ENCODE results near the gene TCOF1.
"Not testable (repeated sequence)": the region's sequence is repeated elsewhere in the genome, so short reads cannot be mapped to it uniquely, and the experiment has no call there.

TCOF1 gene

DNA sequence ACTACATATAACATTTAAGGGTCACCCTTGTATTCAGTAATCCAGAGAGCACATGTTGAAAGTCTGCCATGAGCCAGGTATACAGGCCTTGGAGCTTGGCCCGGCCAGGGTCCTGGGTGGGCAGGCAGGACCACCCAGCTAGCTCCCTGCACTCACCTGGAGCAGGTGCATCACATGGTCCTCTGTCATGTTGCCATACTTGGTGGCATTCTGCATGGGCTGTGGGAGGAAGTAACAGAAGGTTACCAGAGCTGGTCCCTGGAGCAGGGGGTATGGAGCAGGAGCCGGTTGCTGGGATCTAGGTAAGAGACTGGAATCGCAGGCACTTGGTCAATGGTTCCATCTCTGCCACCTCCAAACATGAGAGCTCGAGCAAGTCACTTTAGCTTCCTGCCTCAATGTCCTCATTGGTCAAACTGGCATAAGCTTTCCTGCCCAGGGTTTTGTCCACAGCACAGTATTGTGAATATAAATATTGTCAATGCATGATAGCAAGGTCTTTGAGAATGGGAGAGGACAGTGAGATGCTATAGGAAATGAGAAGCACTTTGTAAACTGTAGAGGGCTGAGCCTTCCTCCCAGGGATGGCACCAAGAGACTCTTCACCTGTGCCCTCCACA lies 48.7 kb downstream of the TCOF1 start:
- DNase-seq, result no peak

- DNase-seq, result no peak
Measured at GRCh38 chr5:150406723-150407095, 49.2 kb downstream of the TCOF1 start.

GRCh38 chr5:150407096-150407720 lies 49.7 kb downstream of the TCOF1 start:
- DNase-seq, result no peak

GRCh38 chr5:150408231-150408943 lies 50.9 kb downstream of the TCOF1 start:
- no peak for DNase-seq

DNA sequence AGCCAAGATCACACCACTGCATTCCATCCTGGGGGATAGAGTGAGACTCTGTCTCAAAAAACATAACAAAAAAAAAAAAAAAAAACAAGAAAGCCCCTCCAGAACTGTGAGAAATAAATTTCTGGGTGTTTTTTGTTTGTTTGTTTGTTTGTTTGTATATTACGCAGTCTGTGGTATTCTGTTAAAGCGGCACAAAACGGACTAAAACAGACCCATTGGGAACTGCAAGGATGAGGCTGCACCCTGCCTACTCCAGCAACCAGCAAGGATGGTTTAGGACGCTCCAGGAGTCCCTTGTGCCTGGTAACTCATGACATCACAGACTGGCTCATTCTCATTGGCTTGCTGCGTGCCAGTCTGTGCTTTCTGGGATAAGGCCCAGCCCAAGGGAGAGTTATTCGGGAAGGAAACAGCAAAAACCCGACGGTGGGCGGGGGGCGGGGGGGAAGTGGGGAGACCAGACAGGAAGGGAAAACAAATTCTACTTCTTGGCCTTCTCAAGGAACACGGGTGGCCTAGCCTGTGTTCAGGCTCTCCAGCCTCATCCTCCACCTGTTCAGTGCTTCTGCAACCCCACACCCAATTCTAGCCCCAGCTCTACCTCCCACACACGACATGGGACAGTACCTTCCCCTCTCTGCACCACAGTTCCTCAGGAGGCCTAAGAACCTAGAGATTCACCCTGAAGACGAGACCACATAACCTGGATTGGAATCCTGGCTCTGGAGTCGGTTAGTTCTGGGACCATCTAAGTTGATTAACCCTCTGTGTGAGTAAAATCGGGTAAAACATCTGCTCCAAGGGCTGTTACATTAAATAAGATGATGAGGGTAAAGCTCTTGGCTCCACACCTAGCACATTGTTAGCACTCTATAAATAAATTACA lies 52.4 kb downstream of the TCOF1 start:
- DNase-seq, result peak; percentile 62

DNA sequence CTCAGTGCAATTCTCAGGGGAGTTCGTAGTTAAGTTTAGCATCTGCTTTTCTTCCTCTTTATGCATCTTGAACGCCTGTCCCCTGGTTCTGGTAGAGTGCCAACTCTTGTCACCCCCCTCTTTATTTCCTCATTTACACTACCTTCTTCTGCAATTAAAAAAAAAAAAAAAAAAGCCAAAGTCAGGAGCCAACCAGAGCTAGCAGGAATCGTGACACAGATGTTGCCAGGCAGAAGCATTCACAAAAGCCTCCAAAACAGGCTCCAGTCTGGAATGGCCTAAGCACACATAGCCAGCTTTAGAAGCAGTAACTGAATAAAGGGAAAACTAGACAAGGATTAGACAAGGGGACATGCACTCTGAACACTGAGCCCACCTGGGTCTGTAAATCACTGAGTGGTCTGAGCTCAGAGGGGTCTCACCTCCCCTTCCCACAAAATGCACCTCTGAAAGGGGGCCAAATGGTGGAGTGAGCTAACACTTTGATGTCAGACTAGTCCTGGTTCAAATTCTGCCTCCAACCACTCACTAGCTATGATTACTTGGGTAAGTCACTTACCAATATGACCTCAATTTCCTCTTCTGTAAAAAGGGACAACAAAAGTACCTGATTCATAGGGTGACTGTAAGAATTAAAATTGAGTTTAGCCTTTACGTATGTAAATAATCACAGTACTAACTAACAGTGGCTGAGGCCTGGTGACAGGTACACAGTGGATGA lies 53.2 kb downstream of the TCOF1 start:
- peak; percentile 98 for DNase-seq

- peak; percentile 33 for DNase-seq
Measured at GRCh38 chr5:150411245-150411979, 53.9 kb downstream of the TCOF1 start.

- DNase-seq, result peak; percentile 89
Measured at GRCh38 chr5:150412319-150413175, 55.0 kb downstream of the TCOF1 start, which contains the start of gene CD74. Gene CD74, minus strand, starts transcription at chr5:150412910. Its CDS starts 161 bp downstream, at chr5:150412749.

GRCh38 chr5:150413176-150413901 lies 55.8 kb downstream of the TCOF1 start:
- no peak for DNase-seq

GRCh38 chr5:150413902-150414790 lies 56.6 kb downstream of the TCOF1 start:
- not testable (repeated sequence) for DNase-seq

DNA sequence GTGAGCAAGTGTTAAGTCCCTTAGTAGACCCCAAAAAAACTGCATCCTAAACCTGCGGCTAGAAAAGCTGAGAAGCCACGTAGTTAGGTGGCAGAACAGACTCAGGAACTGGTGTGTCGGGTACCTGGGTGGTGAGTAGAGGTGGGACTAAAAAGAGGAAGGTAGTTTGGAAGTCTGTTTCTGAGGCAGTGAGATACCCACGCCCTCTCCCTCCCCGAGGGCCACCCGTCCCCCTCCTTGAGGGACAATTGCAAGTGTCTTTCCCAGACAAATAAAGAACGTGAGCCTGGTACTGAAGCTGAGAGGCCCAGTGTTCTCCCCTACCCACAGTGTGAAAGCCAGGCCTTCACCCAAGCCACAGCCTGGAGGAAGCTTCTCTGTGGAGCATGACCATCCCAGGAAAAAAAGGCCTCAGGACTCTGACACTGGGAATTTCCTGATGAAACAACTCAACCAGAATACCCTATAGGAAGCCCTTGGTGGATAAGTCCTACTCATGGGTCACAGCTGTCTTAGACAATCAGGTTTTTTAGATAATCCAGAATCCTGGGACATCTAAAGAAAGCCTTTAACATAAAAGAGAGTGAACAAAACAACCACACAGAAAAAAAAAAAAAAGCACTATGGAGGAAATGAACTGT lies 62.3 kb downstream of the TCOF1 start:
- DNase-seq, result no peak

DNA sequence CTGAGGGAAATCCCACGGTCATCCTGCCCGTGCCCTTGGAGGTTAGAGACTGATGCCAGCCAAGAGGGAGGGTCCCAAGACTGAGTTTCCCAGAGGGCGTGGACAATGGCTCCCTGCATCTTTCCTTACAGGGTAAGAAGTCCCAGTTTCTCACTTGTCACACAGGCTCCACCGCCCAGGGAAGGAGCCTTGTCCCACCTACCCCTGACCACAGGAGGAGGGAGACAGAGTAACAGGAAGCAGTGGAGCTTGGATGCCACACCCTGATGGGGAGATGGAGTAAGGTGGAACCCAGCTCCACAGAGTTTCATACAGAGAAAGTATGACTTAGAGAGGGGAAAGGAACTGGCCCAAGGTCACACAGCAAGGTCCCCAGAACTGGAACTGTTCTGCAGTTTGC lies 64.6 kb downstream of the TCOF1 start:
- DNase-seq, result no peak

DNA sequence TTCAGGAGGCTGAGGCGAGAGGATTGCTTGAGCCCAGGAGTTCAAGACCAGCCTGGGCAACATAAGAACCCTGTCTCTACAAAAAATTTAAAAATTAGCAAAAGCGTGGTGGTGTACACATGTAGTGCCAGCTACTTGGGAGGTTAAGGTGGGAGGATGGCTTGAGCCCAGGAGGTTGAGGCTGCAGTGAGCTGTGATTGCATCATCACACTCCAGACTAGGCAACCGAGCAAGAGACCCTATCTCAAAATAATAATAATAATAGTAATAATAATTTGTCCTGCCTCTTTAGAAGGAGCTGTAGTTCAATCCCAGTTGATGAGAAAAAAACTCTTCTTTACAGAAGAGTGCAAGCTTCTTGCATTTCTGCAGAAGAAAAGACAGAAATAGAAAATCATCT lies 65.3 kb downstream of the TCOF1 start:
- no peak for DNase-seq

DNA sequence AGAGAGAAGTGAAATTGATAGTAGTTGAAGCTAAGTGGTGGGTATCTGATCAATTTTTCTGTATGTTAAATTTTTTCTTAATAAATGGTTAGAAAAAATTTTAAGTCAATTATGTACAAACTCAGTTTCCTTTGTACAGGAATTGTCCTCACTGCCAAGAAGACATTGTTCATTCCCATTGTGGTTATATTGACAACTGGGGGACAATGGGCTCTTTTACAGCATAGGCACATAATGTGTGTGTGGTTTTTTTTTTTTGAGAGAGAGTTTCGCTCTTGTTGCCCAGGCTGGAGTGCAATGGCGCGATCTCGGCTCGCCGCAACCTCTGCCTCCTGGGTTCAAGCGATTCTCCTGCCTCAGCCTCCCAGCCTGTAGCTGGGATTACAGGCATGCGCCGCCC lies 68.7 kb downstream of the TCOF1 start:
- not testable (repeated sequence) for DNase-seq

- DNase-seq, result no peak
Measured at GRCh38 chr5:150428106-150428876, 70.8 kb downstream of the TCOF1 start.

DNA sequence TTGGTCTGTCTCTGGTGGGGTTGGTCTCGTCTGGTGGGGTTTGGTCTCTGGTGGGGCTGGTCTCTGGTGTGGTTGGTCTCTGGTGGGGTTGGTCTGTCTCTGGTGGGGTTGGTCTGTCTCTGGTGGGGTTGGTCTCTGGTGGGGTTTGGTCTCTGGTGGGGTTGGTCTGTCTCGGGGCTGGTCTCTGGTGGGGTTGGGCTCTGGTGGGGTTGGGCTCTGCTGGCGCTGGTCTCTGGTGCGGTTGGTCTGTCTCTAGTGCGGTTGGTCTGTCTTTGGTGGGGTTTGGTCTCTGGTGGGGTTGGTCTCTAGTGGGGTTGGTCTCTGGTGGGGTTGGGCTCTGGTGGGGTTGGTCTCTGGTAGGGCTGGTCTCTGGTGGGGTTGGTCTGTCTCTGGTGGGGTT lies 71.5 kb downstream of the TCOF1 start:
- no peak for DNase-seq

DNA sequence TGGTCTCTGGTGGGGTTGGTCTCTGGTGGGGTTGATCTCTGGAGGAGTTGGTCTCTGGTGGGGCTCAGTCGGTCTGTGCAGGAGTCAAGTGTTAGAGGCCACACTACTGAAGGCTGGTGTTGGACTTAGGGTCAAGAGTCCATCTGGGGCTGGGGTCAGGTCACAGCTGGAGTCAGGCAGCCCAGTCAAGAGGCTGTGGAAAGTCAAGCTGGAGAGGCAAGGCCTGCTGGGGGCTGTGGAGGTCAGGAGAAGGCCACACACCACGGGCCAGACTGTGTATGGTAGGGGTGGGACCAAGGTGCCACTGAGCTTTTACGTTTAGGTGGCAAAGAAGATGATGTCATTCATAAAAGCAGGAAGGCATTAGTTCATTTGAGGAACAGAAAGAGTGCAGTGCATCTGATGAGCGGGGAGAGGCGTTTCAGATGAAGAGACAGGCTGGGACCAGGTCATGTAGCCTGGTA lies 71.9 kb downstream of the TCOF1 start:
- peak; percentile 70 for DNase-seq

GRCh38 chr5:150431048-150431447 lies 73.6 kb downstream of the TCOF1 start:
- DNase-seq, result no peak
